K562 (cell line): Measurements from ENCODE around the gene PPRC1. TPM values are rescaled to one million over a fixed set of nuclear protein-coding genes. Genes with fewer than 3 reads are reported as not detected.

Source experiments
- ARHGAP35 ChIP-seq: fragments of 450-650 bp; IDR thresholded peaks from 2 replicates; pipeline ENCODE4 v1.6.1; 2018; ENCODE audit not compliant: partially characterized antibody
- DIDO1 ChIP-seq: fragments of 450-650 bp; IDR thresholded peaks from 2 replicates; pipeline ENCODE4 v1.6.1; 2016; ENCODE audit warnings: low read depth, missing biosample characterization, missing genetic modification characterization
- FIP1L1 ChIP-seq: fragments of 200-400 bp; formaldehyde crosslinking; IDR thresholded peaks from 2 replicates; pipeline ENCODE4 v1.6.1; 2018; ENCODE audit warnings: mild to moderate bottlenecking, low read depth, low read length; ENCODE audit not compliant: poor library complexity, severe bottlenecking
- HCFC1 ChIP-seq: IDR thresholded peaks from 2 replicates; pipeline ENCODE4 v1.6.1; 2012; ENCODE audit warnings: low read depth, low read length, improper control_type of control experiment
- KAT7 ChIP-seq: sonication (generic); formaldehyde crosslinking; IDR thresholded peaks from 2 replicates; pipeline ENCODE4 v1.8.0; 2022; ENCODE audit warnings: missing genetic modification reagents, mild to moderate bottlenecking, borderline replicate concordance
- KDM2B ChIP-seq: fragments of 250-450 bp; sonication (Bioruptor Pico); IDR thresholded peaks from 2 replicates; pipeline ENCODE4 v1.8.0; 2021; ENCODE audit warnings: mild to moderate bottlenecking, moderate library complexity
- KHSRP ChIP-seq: fragments of 450-650 bp; IDR thresholded peaks from 2 replicates; pipeline ENCODE4 v1.6.1; 2017
- MAFG ChIP-seq: fragments of 450-650 bp; conservative IDR thresholded peaks from 2 replicates; pipeline ENCODE4 v1.6.1; 2016; ENCODE audit warnings: missing genetic modification characterization, missing compliant biosample characterization
- MAFK ChIP-seq: IDR thresholded peaks from 2 replicates; pipeline ENCODE4 v1.6.1; 2011; ENCODE audit warnings: low read length, improper control_type of control experiment
- MXI1 ChIP-seq: IDR thresholded peaks from 2 replicates; pipeline ENCODE4 v1.6.1; 2011; ENCODE audit warnings: low read depth, mild to moderate bottlenecking, improper control_type of control experiment, low read length
- MYC ChIP-seq, 2 experiments: fragments of 250-450 bp in 1 of 2; sonication (Bioruptor Pico) in 1 of 2; IDR thresholded peaks; 2 replicates each; pipeline versions ENCODE4 v1.5.1 to v1.6.1; 2012 to 2021; ENCODE audit warnings: low read depth in 2 of 2, borderline replicate concordance in 1 of 2, improper control_type of control experiment in 1 of 2, low read length in 1 of 2, mild to moderate bottlenecking in 1 of 2, moderate library complexity in 1 of 2
- NFXL1 ChIP-seq: fragments of 450-650 bp; formaldehyde crosslinking; IDR thresholded peaks from 2 replicates; pipeline ENCODE4 v1.4.0; 2021; ENCODE audit warnings: mild to moderate bottlenecking
- PRPF4 ChIP-seq: fragments of 200-400 bp; formaldehyde crosslinking; IDR thresholded peaks from one replicate; pipeline ENCODE4 v1.6.1; 2017; ENCODE audit warnings: low read length, low read depth, mild to moderate bottlenecking; ENCODE audit not compliant: insufficient read depth, poor library complexity, severe bottlenecking
- TAF7 ChIP-seq: fragments of 450-650 bp; IDR thresholded peaks from 2 replicates; pipeline ENCODE4 v1.6.1; 2016; ENCODE audit warnings: missing genetic modification characterization, missing compliant biosample characterization
- TSC22D4 ChIP-seq: fragments of 450-650 bp; IDR thresholded peaks from 2 replicates; pipeline ENCODE4 v1.6.1; 2016; ENCODE audit warnings: missing genetic modification characterization, missing biosample characterization, control low read depth
- ZFP36 ChIP-seq: fragments of 150-350 bp; IDR thresholded peaks from 2 replicates; pipeline ENCODE4 v1.6.1; 2018; ENCODE audit warnings: low read length, low read depth; ENCODE audit not compliant: partially characterized antibody
- ZNF75A ChIP-seq: fragments of 450-650 bp; formaldehyde crosslinking; IDR thresholded peaks from 2 replicates; pipeline ENCODE4 v1.4.0; 2020; ENCODE audit warnings: mild to moderate bottlenecking
- ZNF780A ChIP-seq: fragments of 250-450 bp; sonication (Bioruptor Pico); IDR thresholded peaks from 2 replicates; pipeline ENCODE4 v1.5.0; 2021; ENCODE audit warnings: mild to moderate bottlenecking
- polyA plus RNA-seq, 8 experiments: library from polyadenylated mRNA; depleted of rRNA in 4 of 8; stranded (reverse) in 5 of 8; unstranded in 3 of 8; fragments of >200 nt; fragmentation: Nextera tagmentation in 2 of 8; fragmentation: Illumina TruSeq in 1 of 8; extraction: Ambion mirVana in 2 of 8; extraction: Trizol in 1 of 8; gene quantifications; 2 replicates each; pipeline versions ENCODE4 v1.2.1 to v1.2.3, GENCODE V29; 2011 to 2014; ENCODE audit warnings: inconsistent platforms in 1 of 8, missing spikeins in 1 of 8
- total RNA-seq, 7 experiments: library from RNA; depleted of rRNA in 6 of 7; stranded (reverse); fragments of >200 nt in 6 of 7; fragmentation: Illumina TruSeq in 2 of 7; extraction: Trizol in 2 of 7; gene quantifications; 2 replicates each; pipeline versions ENCODE4 v1.2.1 to v1.2.3, GENCODE V29; 2011 to 2021; ENCODE audit warnings: low replicate concordance in 1 of 7
- TF ChIP-seq, protein P1 (sequence below): sonication (generic); formaldehyde crosslinking; IDR thresholded peaks from 2 replicates; pipeline ENCODE4 v1.9.0; 2022; ENCODE audit warnings: mild to moderate bottlenecking, missing genetic modification reagents
- TF ChIP-seq, protein P2 (sequence below): sonication (generic); formaldehyde crosslinking; IDR thresholded peaks from 2 replicates; pipeline ENCODE4 v1.8.0; 2023; ENCODE audit warnings: mild to moderate bottlenecking, missing genetic modification reagents
- TF ChIP-seq, protein P3 (sequence below): sonication (generic); formaldehyde crosslinking; IDR thresholded peaks from 2 replicates; pipeline ENCODE4 v1.8.1; 2023; ENCODE audit warnings: mild to moderate bottlenecking, missing genetic modification reagents, moderate library complexity
- TF ChIP-seq, protein P4 (sequence below), 3 experiments: IDR thresholded peaks in 2 of 3; conservative IDR thresholded peaks in 1 of 3; 2 replicates each; pipeline ENCODE4 v1.5.1; 2011 to 2012; ENCODE audit warnings: low read length in 3 of 3, mild to moderate bottlenecking in 3 of 3, control low read depth in 2 of 3, improper control_type of control experiment in 1 of 3, inconsistent platforms in 1 of 3, low read depth in 1 of 3, mixed read lengths in 1 of 3, moderate library complexity in 1 of 3; ENCODE audit not compliant: insufficient read depth in 2 of 3
- TF ChIP-seq, protein P5 (sequence below), 2 experiments: fragments of 250-450 bp in 1 of 2; fragments of 450-650 bp in 1 of 2; sonication (Bioruptor Pico) in 1 of 2; IDR thresholded peaks; 2 replicates each; pipeline versions ENCODE4 v1.6.1 to v1.8.0; 2016 to 2021; ENCODE audit warnings: mild to moderate bottlenecking in 2 of 2, moderate library complexity in 2 of 2, missing compliant biosample characterization in 1 of 2, missing genetic modification characterization in 1 of 2

The PPRC1 gene
- total and polyA plus RNA-seq, 9 of the 15 experiments (the other 6 are each of a cell fraction or from before 2014, with no cell fraction given), result 8.5 to 47.1 (median 16.2) TPM

DNA sequence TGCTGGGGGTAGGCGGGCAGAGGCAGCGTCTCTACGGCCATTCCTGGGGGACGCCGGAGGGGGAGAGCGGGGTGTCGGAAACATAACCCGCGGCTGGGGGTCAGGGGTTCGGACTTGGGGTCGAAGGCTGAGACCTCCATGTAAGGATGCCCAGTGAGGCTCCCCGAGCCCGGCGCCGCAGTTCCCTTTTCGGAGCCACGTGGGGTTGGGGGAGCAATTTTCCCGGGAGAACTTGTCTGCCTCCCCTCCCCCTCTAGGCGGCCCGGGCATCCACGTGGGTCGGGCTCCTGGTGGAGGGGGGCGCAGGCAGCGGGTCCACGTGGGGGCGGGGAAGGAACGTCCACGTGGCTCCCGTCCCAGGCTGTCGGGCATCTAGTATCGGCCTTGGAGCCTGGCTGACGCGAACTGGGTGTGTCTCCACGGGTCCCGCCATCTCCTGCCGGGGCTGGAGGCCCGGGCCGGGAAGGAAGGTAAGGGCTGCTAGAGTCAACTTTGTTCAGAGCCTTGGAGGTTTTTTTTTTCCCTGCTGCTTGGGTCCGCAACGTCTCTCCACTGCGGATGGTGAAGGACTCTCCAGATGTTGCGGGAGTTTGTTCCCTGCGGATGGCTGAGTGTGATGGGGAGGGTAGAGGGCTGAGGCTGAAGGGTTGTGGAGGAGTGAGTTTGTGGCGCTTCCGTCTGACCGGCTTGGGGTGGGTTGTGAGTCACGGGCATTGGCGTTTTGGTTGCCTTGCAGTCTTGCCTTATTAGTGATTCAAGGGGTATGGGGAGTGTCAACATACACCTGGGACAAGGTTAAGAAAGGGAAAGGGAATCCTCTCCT is 744 bp downstream of the PPRC1 start (continued):
- TF ChIP-seq ZNF780A (no peak), KDM2B (no peak), TSC22D4 (tag) (no peak), MXI1 (peak; percentile 96), ZNF75A (no peak), PRPF4 (peak; percentile 62), MAFK (no peak), KHSRP (no peak), ZFP36 (no peak), FIP1L1 (peak; percentile 46), KAT7 (no peak; the same call in 1 of the 2 replicates), HCFC1 (no peak), MYC (IDR thresholded peaks at IDR 0.05; ENCODE audit: low read depth, low read length) (peak; percentile 93), MYC (CRISPR knock-in tag; IDR thresholded peaks at IDR 0.05; ENCODE audit: borderline replicate concordance, low read depth) (peak; percentile 96), DIDO1 (tag) (no peak), TAF7 (no peak), NFXL1 (CRISPR knock-in tag) (no peak), ARHGAP35 (no peak), MAFG (tag) (no peak)
- TF ChIP-seq, protein P1, sequence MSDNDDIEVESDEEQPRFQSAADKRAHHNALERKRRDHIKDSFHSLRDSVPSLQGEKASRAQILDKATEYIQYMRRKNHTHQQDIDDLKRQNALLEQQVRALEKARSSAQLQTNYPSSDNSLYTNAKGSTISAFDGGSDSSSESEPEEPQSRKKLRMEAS (CRISPR knock-in tag), result peak; percentile 96
- TF ChIP-seq, protein P2, sequence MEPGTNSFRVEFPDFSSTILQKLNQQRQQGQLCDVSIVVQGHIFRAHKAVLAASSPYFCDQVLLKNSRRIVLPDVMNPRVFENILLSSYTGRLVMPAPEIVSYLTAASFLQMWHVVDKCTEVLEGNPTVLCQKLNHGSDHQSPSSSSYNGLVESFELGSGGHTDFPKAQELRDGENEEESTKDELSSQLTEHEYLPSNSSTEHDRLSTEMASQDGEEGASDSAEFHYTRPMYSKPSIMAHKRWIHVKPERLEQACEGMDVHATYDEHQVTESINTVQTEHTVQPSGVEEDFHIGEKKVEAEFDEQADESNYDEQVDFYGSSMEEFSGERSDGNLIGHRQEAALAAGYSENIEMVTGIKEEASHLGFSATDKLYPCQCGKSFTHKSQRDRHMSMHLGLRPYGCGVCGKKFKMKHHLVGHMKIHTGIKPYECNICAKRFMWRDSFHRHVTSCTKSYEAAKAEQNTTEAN (CRISPR knock-in tag), result no peak
- TF ChIP-seq, protein P3, sequence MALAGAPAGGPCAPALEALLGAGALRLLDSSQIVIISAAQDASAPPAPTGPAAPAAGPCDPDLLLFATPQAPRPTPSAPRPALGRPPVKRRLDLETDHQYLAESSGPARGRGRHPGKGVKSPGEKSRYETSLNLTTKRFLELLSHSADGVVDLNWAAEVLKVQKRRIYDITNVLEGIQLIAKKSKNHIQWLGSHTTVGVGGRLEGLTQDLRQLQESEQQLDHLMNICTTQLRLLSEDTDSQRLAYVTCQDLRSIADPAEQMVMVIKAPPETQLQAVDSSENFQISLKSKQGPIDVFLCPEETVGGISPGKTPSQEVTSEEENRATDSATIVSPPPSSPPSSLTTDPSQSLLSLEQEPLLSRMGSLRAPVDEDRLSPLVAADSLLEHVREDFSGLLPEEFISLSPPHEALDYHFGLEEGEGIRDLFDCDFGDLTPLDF (CRISPR knock-in tag), result 0 out of 2 replicates have a peak, but pooled peaks have one; percentile 8
- TF ChIP-seq, protein P4, sequence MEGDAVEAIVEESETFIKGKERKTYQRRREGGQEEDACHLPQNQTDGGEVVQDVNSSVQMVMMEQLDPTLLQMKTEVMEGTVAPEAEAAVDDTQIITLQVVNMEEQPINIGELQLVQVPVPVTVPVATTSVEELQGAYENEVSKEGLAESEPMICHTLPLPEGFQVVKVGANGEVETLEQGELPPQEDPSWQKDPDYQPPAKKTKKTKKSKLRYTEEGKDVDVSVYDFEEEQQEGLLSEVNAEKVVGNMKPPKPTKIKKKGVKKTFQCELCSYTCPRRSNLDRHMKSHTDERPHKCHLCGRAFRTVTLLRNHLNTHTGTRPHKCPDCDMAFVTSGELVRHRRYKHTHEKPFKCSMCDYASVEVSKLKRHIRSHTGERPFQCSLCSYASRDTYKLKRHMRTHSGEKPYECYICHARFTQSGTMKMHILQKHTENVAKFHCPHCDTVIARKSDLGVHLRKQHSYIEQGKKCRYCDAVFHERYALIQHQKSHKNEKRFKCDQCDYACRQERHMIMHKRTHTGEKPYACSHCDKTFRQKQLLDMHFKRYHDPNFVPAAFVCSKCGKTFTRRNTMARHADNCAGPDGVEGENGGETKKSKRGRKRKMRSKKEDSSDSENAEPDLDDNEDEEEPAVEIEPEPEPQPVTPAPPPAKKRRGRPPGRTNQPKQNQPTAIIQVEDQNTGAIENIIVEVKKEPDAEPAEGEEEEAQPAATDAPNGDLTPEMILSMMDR (IDR thresholded peaks at IDR 0.05 in 2 of 3, conservative IDR thresholded peaks at IDR 0.05 in 1 of 3; ENCODE audit: insufficient read depth in 2 of 3, low read depth in 1 of 3, low read length in 3 of 3), result no peak
- TF ChIP-seq, protein P5, sequence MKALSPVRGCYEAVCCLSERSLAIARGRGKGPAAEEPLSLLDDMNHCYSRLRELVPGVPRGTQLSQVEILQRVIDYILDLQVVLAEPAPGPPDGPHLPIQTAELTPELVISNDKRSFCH (CRISPR knock-in tag; IDR thresholded peaks at IDR 0.05), result no peak
- TF ChIP-seq, protein P5 (tag; IDR thresholded peaks at IDR 0.05), result no peak
